Neural cell (in vitro differentiated cells): ENCODE measurements around the gene SET. TPM values are rescaled to one million over a fixed set of nuclear protein-coding genes. Genes with fewer than 3 reads are reported as not detected.

Experiments used
- H2AFZ ChIP-seq: fragments of 200-600, 300-800 bp; sonication (generic), shearing (Covaris generic); 2 replicates; pipeline ENCODE4 v1.6.0; 2014; ENCODE audit warnings: low read depth, mild to moderate bottlenecking, antibody characterized with exemption, low read length, moderate library complexity
- H3F3A ChIP-seq: fragments of 200-600 bp; shearing (Covaris generic); 2 replicates; pipeline ENCODE4 v1.6.1; 2016; ENCODE audit warnings: mild to moderate bottlenecking, moderate library complexity, mixed read lengths, antibody characterized with exemption, low read length; ENCODE audit not compliant: insufficient read depth, poor library complexity, severe bottlenecking
- H3K27ac ChIP-seq: fragments of 200-600, 300-800 bp; sonication (generic), shearing (Covaris generic); 2 replicates; pipeline ENCODE4 v1.5.1; 2014; ENCODE audit warnings: mild to moderate bottlenecking, low read length, moderate library complexity
- H3K27me3 ChIP-seq: fragments of 300-800, 200-600 bp; sonication (generic), shearing (Covaris generic); 2 replicates; pipeline ENCODE4 v1.6.0; 2014; ENCODE audit warnings: mild to moderate bottlenecking, low read depth, low read length, moderate library complexity; ENCODE audit not compliant: insufficient read depth
- H3K36me3 ChIP-seq: fragments of 300-800, 200-600 bp; sonication (generic), shearing (Covaris generic); 2 replicates; pipeline ENCODE4 v1.5.1; 2014; ENCODE audit warnings: mild to moderate bottlenecking, antibody characterized with exemption, low read length, moderate library complexity; ENCODE audit not compliant: insufficient read depth
- H3K4me2 ChIP-seq: fragments of 300-800, 200-600 bp; sonication (generic), shearing (Covaris generic); 2 replicates; pipeline ENCODE4 v1.6.0; 2014; ENCODE audit warnings: mild to moderate bottlenecking, low read length
- H3K4me3 ChIP-seq: fragments of 300-800, 200-600 bp; sonication (generic), shearing (Covaris generic); 2 replicates; pipeline ENCODE4 v1.5.1; 2014; ENCODE audit warnings: mild to moderate bottlenecking, low read length, moderate library complexity
- H3K79me2 ChIP-seq: fragments of 200-600 bp; shearing (Covaris generic); replicated peaks from 2 replicates; pipeline ENCODE4 v1.6.0; 2014; ENCODE audit warnings: mild to moderate bottlenecking, low read length, moderate library complexity; ENCODE audit not compliant: insufficient read depth
- H3K9ac ChIP-seq: fragments of 300-800, 200-600 bp; sonication (generic), shearing (Covaris generic); 2 replicates; pipeline ENCODE4 v1.6.1; 2016; ENCODE audit warnings: mild to moderate bottlenecking, low read length, mixed read lengths
- H3K9me2 ChIP-seq: fragments of 200-600 bp; shearing (Covaris generic); 2 replicates; pipeline ENCODE4 v1.6.1; 2016; ENCODE audit warnings: mild to moderate bottlenecking, low read length, mixed read lengths; ENCODE audit not compliant: insufficient read depth
- H3K9me3 ChIP-seq: fragments of 200-600, 300-800 bp; sonication (generic), shearing (Covaris generic); 2 replicates; pipeline ENCODE4 v1.6.1; 2016; ENCODE audit warnings: mild to moderate bottlenecking, mixed run types, low read length, moderate library complexity, mixed read lengths
- H4K20me1 ChIP-seq: fragments of 200-600 bp; shearing (Covaris generic); 2 replicates; pipeline ENCODE4 v1.6.1; 2016; ENCODE audit warnings: mild to moderate bottlenecking, mixed run types; ENCODE audit not compliant: insufficient read depth
- CTCF ChIP-seq: fragments of 450-650 bp; IDR thresholded peaks from 2 replicates; pipeline ENCODE4 v1.5.1; 2014; ENCODE audit warnings: antibody characterized with exemption, mild to moderate bottlenecking, moderate library complexity; ENCODE audit not compliant: poor library complexity, severe bottlenecking
- EP300 ChIP-seq: fragments of 450-650 bp; conservative IDR thresholded peaks from 2 replicates; pipeline ENCODE4 v1.6.1; 2014; ENCODE audit warnings: antibody characterized with exemption, mild to moderate bottlenecking, moderate library complexity; ENCODE audit not compliant: poor library complexity, severe bottlenecking
- EZH2 ChIP-seq: fragments of 200-600, 300-800 bp; shearing (Covaris generic), sonication (generic); IDR thresholded peaks from 2 replicates; pipeline ENCODE4 v1.6.1; 2014; ENCODE audit warnings: antibody characterized with exemption, low read length, borderline replicate concordance, mild to moderate bottlenecking; ENCODE audit not compliant: insufficient read depth, poor library complexity, severe bottlenecking
- MXI1 ChIP-seq: fragments of 450-650 bp; conservative IDR thresholded peaks from 2 replicates; pipeline ENCODE4 v1.6.1; 2014; ENCODE audit warnings: antibody characterized with exemption, mild to moderate bottlenecking; ENCODE audit not compliant: poor library complexity, severe bottlenecking
- POLR2AphosphoS5 ChIP-seq: IDR thresholded peaks from 2 replicates; pipeline ENCODE4 v1.6.1; 2012
- REST ChIP-seq: IDR thresholded peaks from 2 replicates; pipeline ENCODE4 v1.6.1; 2012; ENCODE audit warnings: borderline replicate concordance
- SMC3 ChIP-seq: fragments of 450-650 bp; conservative IDR thresholded peaks from 2 replicates; pipeline ENCODE4 v1.6.1; 2014; ENCODE audit warnings: antibody characterized with exemption, mild to moderate bottlenecking, moderate library complexity; ENCODE audit not compliant: poor library complexity
- TAF1 ChIP-seq: IDR thresholded peaks from 2 replicates; pipeline ENCODE4 v1.6.1; 2012; ENCODE audit warnings: low read depth
- polyA plus RNA-seq: library from polyadenylated mRNA; depleted of rRNA; stranded (reverse); fragments of >200 nt; gene quantifications from 2 replicates; pipeline ENCODE4 v1.2.3, GENCODE V29; 2014

The SET gene
- polyA plus RNA-seq, 1 donor from 2014 or later, result 855 TPM

- H3F3A ChIP-seq, result no peaks in the 10 kb centered on the region
- no peak overlapping the region for H3K4me3 ChIP-seq
- no peak overlapping the region for H2AFZ ChIP-seq
- H3K36me3 ChIP-seq, result no peaks in the 10 kb centered on the region
- no peak overlapping the region for H3K4me2 ChIP-seq
- H3K9me2 ChIP-seq, result no peaks in the 10 kb centered on the region
- no peaks in the 10 kb centered on the region for H3K79me2 ChIP-seq
- no peak for TF ChIP-seq EZH2
- no peak for TF ChIP-seq CTCF
- no peak for TF ChIP-seq TAF1
- H3K27me3 ChIP-seq, result no peaks in the 10 kb centered on the region
- no peak overlapping the region for H3K9ac ChIP-seq
- no peak overlapping the region for H3K27ac ChIP-seq
- H4K20me1 ChIP-seq, result no peaks in the 10 kb centered on the region
- no peaks in the 10 kb centered on the region for H3K9me3 ChIP-seq
Measured at GRCh38 chr9:128714586-128715435, 25.8 kb downstream of the SET start.

- Histone ChIP-seq H3K36me3 (no peaks in the 10 kb centered on the region), H3F3A (no peaks in the 10 kb centered on the region), H3K9me3 (no peaks in the 10 kb centered on the region), H3K4me2 (no peak overlapping the region), H3K27ac (no peak overlapping the region), H3K9me2 (no peaks in the 10 kb centered on the region), H2AFZ (no peak overlapping the region), H3K4me3 (no peak overlapping the region), H3K9ac (no peak overlapping the region), H3K27me3 (no peaks in the 10 kb centered on the region), H3K79me2 (no peaks in the 10 kb centered on the region), H4K20me1 (no peaks in the 10 kb centered on the region)
- TF ChIP-seq SMC3, result no peak
- TF ChIP-seq CTCF, result no peak
- TF ChIP-seq REST, result no peak
- no peak for TF ChIP-seq EZH2
- no peak for TF ChIP-seq MXI1
- no peak for TF ChIP-seq EP300
- no peak for TF ChIP-seq POLR2AphosphoS5
Measured at GRCh38 chr9:128715436-128715750, 26.4 kb downstream of the SET start.
